ENCODE results near the gene KRTAP10-11. TPM values are rescaled to one million over a fixed set of nuclear protein-coding genes. Genes with fewer than 3 reads are reported as not detected.

KRTAP10-11 gene
- polyA plus RNA-seq, 1 of the 3 experiments (the other 2 are of a cell fraction) = not detected

- Histone ChIP-seq H3K9me3 (0 out of 2 replicates have a peak, but pooled peaks cover 7% of the 10 kb centered on the region), H3K27ac (ENCODE audit: low read depth in 2 of 2, low read length in 1 of 2) (no peak overlapping the region), H3F3A (replicated peaks; ENCODE audit: insufficient read depth) (no peaks in the 10 kb centered on the region), H3K9me2 (no peaks in the 10 kb centered on the region), H3K27me3 (ENCODE audit: insufficient read depth) (peaks cover 21% of the 10 kb centered on the region; the same call in 1 of the 2 replicates), H3K4me2 (no peak overlapping the region), H3K4me1 (ENCODE audit: control insufficient read depth in 1 of 2, insufficient read depth in 2 of 2, low read depth in 1 of 2, low read length in 1 of 2) (no peaks in the 10 kb centered on the region), H3K4me3 (ENCODE audit: low read depth in 2 of 2, low read length in 1 of 2) (no peak overlapping the region), H3K9ac (no peak overlapping the region), H3K36me3 (replicated peaks in 1 of 2; ENCODE audit: control insufficient read depth in 1 of 2, insufficient read depth in 2 of 2, low read length in 1 of 2) (no peaks in the 10 kb centered on the region), H3K79me2 (ENCODE audit: insufficient read depth) (no peaks in the 10 kb centered on the region), H4K20me1 (ENCODE audit: insufficient read depth) (no peaks in the 10 kb centered on the region), H2AFZ (ENCODE audit: low read depth) (no peak overlapping the region)
- CTCF ChIA-PET = no interaction called here
- TF ChIP-seq MEF2A (IDR thresholded peaks at IDR 0.05; ENCODE audit: borderline replicate concordance, low read depth) = no peak
- TF ChIP-seq TCF12 (IDR thresholded peaks at IDR 0.05) = no peak
- no peak for TF ChIP-seq USF2 (IDR thresholded peaks at IDR 0.05; ENCODE audit: borderline replicate concordance, low read depth, low read length)
- TF ChIP-seq PBX3 (IDR thresholded peaks at IDR 0.05) = no peak
- TF ChIP-seq SMC3 (IDR thresholded peaks at IDR 0.05; ENCODE audit: low read depth, low read length) = no peak
- no peak for TF ChIP-seq FOXJ3 (CRISPR knock-in tag; IDR thresholded peaks at IDR 0.05)
- no peak for TF ChIP-seq JUND (IDR thresholded peaks at IDR 0.05)
- no peak for TF ChIP-seq FOSL2 (IDR thresholded peaks at IDR 0.05; ENCODE audit: borderline replicate concordance, low read depth)
- TF ChIP-seq REST (IDR thresholded peaks at IDR 0.05; ENCODE audit: low read depth, low read length) = no peak
- no peak for TF ChIP-seq USF1 (IDR thresholded peaks at IDR 0.05; ENCODE audit: borderline replicate concordance, low read depth)
- no peak for TF ChIP-seq RFX5 (IDR thresholded peaks at IDR 0.05; ENCODE audit: low read length)
- no peak for TF ChIP-seq POLR2AphosphoS5 (IDR thresholded peaks at IDR 0.05; ENCODE audit: low read depth, low read length)
- no peak for DNase-seq
- POLR2A ChIA-PET = no interaction called here
- 53% methylated on average over 1 of the region's 1 CpG for WGBS (ENCODE audit: low lambda C conversion rate)
These were observed 25.7 kb downstream of the KRTAP10-11 start for GRCh38 chr21:44671911-44672310.

- Histone ChIP-seq H2AFZ (ENCODE audit: low read depth) (no peak overlapping the region), H3K9ac (no peak overlapping the region), H4K20me1 (ENCODE audit: insufficient read depth) (no peaks in the 10 kb centered on the region), H3K9me3 (no peaks in the 10 kb centered on the region), H3K27me3 (ENCODE audit: insufficient read depth) (peaks cover 48% of the 10 kb centered on the region), H3K4me1 (ENCODE audit: control insufficient read depth in 1 of 2, insufficient read depth in 2 of 2, low read depth in 1 of 2, low read length in 1 of 2) (no peaks in the 10 kb centered on the region), H3F3A (replicated peaks; ENCODE audit: insufficient read depth) (no peaks in the 10 kb centered on the region), H3K4me2 (no peak overlapping the region), H3K9me2 (no peaks in the 10 kb centered on the region), H3K79me2 (ENCODE audit: insufficient read depth) (no peaks in the 10 kb centered on the region), H3K4me3 (ENCODE audit: low read depth in 2 of 2, low read length in 1 of 2) (no peak overlapping the region), H3K27ac (ENCODE audit: low read depth in 2 of 2, low read length in 1 of 2) (no peak overlapping the region), H3K36me3 (replicated peaks in 1 of 2; ENCODE audit: control insufficient read depth in 1 of 2, insufficient read depth in 2 of 2, low read length in 1 of 2) (no peaks in the 10 kb centered on the region)
- POLR2A ChIA-PET = no interaction called here
- no peak for DNase-seq
- WGBS (ENCODE audit: low lambda C conversion rate) = 51% methylated on average over 11 of the region's 13 CpGs
- CTCF ChIA-PET = no interaction called here
- TF ChIP-seq GABPA (IDR thresholded peaks at IDR 0.05; ENCODE audit: low read depth) (no peak), USF2 (IDR thresholded peaks at IDR 0.05; ENCODE audit: borderline replicate concordance, low read depth, low read length) (no peak), CHD2 (IDR thresholded peaks at IDR 0.05; ENCODE audit: low read length, partially characterized antibody) (no peak), EP300 (IDR thresholded peaks at IDR 0.05; ENCODE audit: borderline replicate concordance in 1 of 2, low read depth in 1 of 2, low read length in 1 of 2) (no peak), ZBTB33 (IDR thresholded peaks at IDR 0.05; ENCODE audit: borderline replicate concordance, low read depth) (no peak), JUND (IDR thresholded peaks at IDR 0.05) (no peak), ELF1 (IDR thresholded peaks at IDR 0.05) (no peak), RCOR1 (IDR thresholded peaks at IDR 0.05; ENCODE audit: low read length) (no peak), PBX3 (IDR thresholded peaks at IDR 0.05) (no peak), RFX5 (IDR thresholded peaks at IDR 0.05; ENCODE audit: low read length) (no peak)
These were observed 31.7 kb downstream of the KRTAP10-11 start for GRCh38 chr21:44677881-44678280.

Measured in SK-N-SH (cell line).